Measurements from ENCODE around the gene CXorf58. TPM values are rescaled to one million over a fixed set of nuclear protein-coding genes. Genes with fewer than 3 reads are reported as not detected.
"Not testable (repeated sequence)": the region's sequence is repeated elsewhere in the genome, so short reads cannot be mapped to it uniquely, and the experiment has no call there.

Gene CXorf58
- total and polyA plus RNA-seq, 2 donors (not counting 1 experiment from before 2014, with no cell fraction given): not detected

DNA sequence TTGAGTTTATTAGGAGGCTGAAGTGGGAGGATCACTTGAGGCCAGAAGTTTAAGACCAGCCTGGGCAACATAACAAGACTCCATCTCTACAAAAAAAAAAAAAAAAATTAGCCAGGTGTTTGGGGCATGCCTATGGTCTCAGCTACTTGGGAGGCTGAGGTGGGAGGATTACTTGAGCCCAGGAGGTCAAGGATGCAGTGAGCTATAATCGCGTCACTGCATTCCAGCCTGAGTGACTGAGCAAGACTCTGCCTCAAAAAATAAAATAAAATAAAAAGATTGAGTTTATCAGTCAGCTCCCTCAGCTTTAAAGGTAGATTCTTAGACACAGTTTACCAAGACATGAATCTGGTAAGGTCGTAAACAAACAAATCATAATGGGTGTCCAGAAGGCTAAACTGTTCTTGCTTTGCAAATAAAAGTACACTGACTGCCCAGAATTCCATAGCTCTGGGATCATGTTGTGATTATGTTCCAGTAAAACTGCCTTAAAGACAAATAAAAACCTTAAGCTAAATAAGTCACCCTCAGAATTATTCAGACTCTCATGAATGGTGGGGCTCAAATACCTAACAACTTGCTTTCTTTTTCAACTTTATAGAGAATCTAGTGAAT, 18.8 kb upstream of the CXorf58 start:
- H3K9ac ChIP-seq (ENCODE audit: insufficient read depth, low read length): no peak overlapping the region
- H3K4me3 ChIP-seq (replicated peaks in 1 of 4; ENCODE audit: control extremely low read depth in 1 of 4, insufficient read depth in 1 of 4, low read depth in 3 of 4, low read length in 4 of 4): no peak overlapping the region
- H3K27me3 ChIP-seq (ENCODE audit: control insufficient read depth, insufficient read depth, low read length): no peaks in the 10 kb centered on the region
- peak in 1 of 2 donors; percentile 46 for DNase-seq (ENCODE audit: low read depth in 2 of 2)
- H3K79me2 ChIP-seq (ENCODE audit: control insufficient read depth, insufficient read depth, low read length): no peaks in the 10 kb centered on the region
- no peaks in the 10 kb centered on the region for H4K20me1 ChIP-seq (ENCODE audit: control insufficient read depth, extremely low read depth, insufficient read depth, low read length)
- H3K4me2 ChIP-seq (ENCODE audit: extremely low read depth, insufficient read depth, low read length): no peak overlapping the region
- no peak overlapping the region for H3K27ac ChIP-seq (ENCODE audit: insufficient read depth, low read length)
- no peaks in the 10 kb centered on the region for H3K36me3 ChIP-seq (ENCODE audit: control insufficient read depth, insufficient read depth, low read length)
- H2AFZ ChIP-seq (ENCODE audit: low read length): no peak overlapping the region
- no peaks in the 10 kb centered on the region for H3K9me3 ChIP-seq (ENCODE audit: control insufficient read depth, insufficient read depth, low read depth, low read length)
- H3K4me1 ChIP-seq (ENCODE audit: control insufficient read depth, extremely low read depth, insufficient read depth, low read length): no peaks in the 10 kb centered on the region
- no peak for TF ChIP-seq EZH2 (IDR thresholded peaks at IDR 0.05; ENCODE audit: low read length, missing control alignments)
- TF ChIP-seq, protein P1, sequence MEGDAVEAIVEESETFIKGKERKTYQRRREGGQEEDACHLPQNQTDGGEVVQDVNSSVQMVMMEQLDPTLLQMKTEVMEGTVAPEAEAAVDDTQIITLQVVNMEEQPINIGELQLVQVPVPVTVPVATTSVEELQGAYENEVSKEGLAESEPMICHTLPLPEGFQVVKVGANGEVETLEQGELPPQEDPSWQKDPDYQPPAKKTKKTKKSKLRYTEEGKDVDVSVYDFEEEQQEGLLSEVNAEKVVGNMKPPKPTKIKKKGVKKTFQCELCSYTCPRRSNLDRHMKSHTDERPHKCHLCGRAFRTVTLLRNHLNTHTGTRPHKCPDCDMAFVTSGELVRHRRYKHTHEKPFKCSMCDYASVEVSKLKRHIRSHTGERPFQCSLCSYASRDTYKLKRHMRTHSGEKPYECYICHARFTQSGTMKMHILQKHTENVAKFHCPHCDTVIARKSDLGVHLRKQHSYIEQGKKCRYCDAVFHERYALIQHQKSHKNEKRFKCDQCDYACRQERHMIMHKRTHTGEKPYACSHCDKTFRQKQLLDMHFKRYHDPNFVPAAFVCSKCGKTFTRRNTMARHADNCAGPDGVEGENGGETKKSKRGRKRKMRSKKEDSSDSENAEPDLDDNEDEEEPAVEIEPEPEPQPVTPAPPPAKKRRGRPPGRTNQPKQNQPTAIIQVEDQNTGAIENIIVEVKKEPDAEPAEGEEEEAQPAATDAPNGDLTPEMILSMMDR (conservative IDR thresholded peaks at IDR 0.05 in 1 of 2, IDR thresholded peaks at IDR 0.05 in 1 of 2; ENCODE audit: low read depth in 1 of 2, low read length in 2 of 2): no peak

DNA sequence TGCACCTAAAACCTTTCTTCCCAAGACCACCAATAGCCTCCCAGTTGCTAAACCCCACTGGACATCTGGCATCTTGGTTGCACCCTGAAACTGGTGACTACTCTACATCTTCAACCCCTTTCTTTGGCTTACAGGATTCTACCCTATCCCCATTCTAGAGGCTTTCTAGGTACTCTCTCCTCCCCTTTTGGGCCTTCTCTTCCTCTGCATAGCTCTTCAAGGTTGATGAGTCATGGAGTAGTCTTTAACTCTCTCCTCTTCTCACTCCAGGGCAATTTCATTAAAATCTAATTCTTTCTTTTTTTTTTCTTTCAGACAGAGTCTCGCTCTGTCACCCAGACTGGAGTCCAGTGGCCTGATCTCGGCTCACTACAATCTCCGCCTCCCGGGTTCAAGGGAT, 16.9 kb upstream of the CXorf58 start:
- H3K4me1 ChIP-seq (ENCODE audit: control insufficient read depth, extremely low read depth, insufficient read depth, low read length): no peaks in the 10 kb centered on the region
- no peak overlapping the region for H3K4me2 ChIP-seq (ENCODE audit: extremely low read depth, insufficient read depth, low read length)
- H3K9ac ChIP-seq (ENCODE audit: insufficient read depth, low read length): no peak overlapping the region
- no peaks in the 10 kb centered on the region for H3K79me2 ChIP-seq (ENCODE audit: control insufficient read depth, insufficient read depth, low read length)
- H3K27ac ChIP-seq (ENCODE audit: insufficient read depth, low read length): no peak overlapping the region
- H3K4me3 ChIP-seq (replicated peaks in 1 of 4; ENCODE audit: control extremely low read depth in 1 of 4, insufficient read depth in 1 of 4, low read depth in 3 of 4, low read length in 4 of 4): no peak overlapping the region
- no peaks in the 10 kb centered on the region for H4K20me1 ChIP-seq (ENCODE audit: control insufficient read depth, extremely low read depth, insufficient read depth, low read length)
- H2AFZ ChIP-seq (ENCODE audit: low read length): no peak overlapping the region
- TF ChIP-seq, protein P1 (conservative IDR thresholded peaks at IDR 0.05 in 1 of 2, IDR thresholded peaks at IDR 0.05 in 1 of 2; ENCODE audit: low read depth in 1 of 2, low read length in 2 of 2): no peak
- no peak for TF ChIP-seq EZH2 (IDR thresholded peaks at IDR 0.05; ENCODE audit: low read length, missing control alignments)
- H3K27me3 ChIP-seq (ENCODE audit: control insufficient read depth, insufficient read depth, low read length): no peaks in the 10 kb centered on the region
- no peaks in the 10 kb centered on the region for H3K36me3 ChIP-seq (ENCODE audit: control insufficient read depth, insufficient read depth, low read length)
- no peak for DNase-seq (ENCODE audit: low read depth in 2 of 2)
- H3K9me3 ChIP-seq (ENCODE audit: control insufficient read depth, insufficient read depth, low read depth, low read length): no peaks in the 10 kb centered on the region

DNA sequence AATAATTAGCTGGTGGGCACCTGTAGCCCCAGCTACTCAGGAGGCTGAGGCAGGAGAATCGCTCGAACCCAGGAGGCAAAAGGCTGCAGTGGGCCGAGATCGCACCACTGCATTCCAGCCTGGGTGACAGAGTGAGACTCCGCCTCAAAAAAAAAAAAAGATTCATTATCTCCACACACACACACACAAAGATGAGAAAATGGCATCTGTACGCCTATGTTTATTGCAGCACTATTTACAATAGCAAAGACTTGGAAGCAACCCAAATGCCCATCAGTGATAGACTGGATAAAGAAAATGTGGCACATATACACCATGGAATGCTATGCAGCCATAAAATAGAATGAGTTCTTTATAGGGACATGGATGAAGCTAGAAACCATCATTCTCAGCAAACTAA, 12.8 kb upstream of the CXorf58 start:
- H3K9me3 ChIP-seq (ENCODE audit: control insufficient read depth, insufficient read depth, low read depth, low read length); H3K27me3 ChIP-seq (ENCODE audit: control insufficient read depth, insufficient read depth, low read length); H3K36me3 ChIP-seq (ENCODE audit: control insufficient read depth, insufficient read depth, low read length); H4K20me1 ChIP-seq (ENCODE audit: control insufficient read depth, extremely low read depth, insufficient read depth, low read length); H3K9ac ChIP-seq (ENCODE audit: insufficient read depth, low read length); H3K4me3 ChIP-seq (replicated peaks in 1 of 4; ENCODE audit: control extremely low read depth in 1 of 4, insufficient read depth in 1 of 4, low read depth in 3 of 4, low read length in 4 of 4); H3K27ac ChIP-seq (ENCODE audit: insufficient read depth, low read length); H2AFZ ChIP-seq (ENCODE audit: low read length); H3K4me1 ChIP-seq (ENCODE audit: control insufficient read depth, extremely low read depth, insufficient read depth, low read length); DNase-seq (ENCODE audit: low read depth in 2 of 2); H3K79me2 ChIP-seq (ENCODE audit: control insufficient read depth, insufficient read depth, low read length); H3K4me2 ChIP-seq (ENCODE audit: extremely low read depth, insufficient read depth, low read length): not testable (repeated sequence)

DNA sequence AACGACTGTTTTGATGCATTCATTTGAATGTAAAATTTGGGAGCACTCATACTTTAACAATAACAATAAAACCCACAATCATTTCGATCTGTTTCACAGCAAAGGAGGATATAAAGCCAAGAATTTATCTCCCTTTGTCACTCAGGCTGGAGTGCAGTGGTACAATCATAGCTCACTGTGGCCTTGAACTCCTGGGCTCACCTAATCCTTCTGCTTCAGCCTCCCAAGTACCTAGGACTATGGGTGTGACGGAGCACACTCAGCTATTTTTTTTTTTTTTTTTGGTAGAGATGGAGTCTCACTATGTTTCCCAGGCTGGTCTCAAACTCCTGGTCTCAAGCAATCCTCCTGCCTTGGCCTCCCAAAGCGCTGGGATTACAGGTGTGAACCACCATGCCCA, 11.3 kb upstream of the CXorf58 start:
- H3K36me3 ChIP-seq (ENCODE audit: control insufficient read depth, insufficient read depth, low read length); H2AFZ ChIP-seq (ENCODE audit: low read length); H3K4me2 ChIP-seq (ENCODE audit: extremely low read depth, insufficient read depth, low read length); H3K9me3 ChIP-seq (ENCODE audit: control insufficient read depth, insufficient read depth, low read depth, low read length); H3K79me2 ChIP-seq (ENCODE audit: control insufficient read depth, insufficient read depth, low read length); H3K27me3 ChIP-seq (ENCODE audit: control insufficient read depth, insufficient read depth, low read length); H3K27ac ChIP-seq (ENCODE audit: insufficient read depth, low read length); DNase-seq (ENCODE audit: low read depth in 2 of 2); H3K4me3 ChIP-seq (replicated peaks in 1 of 4; ENCODE audit: control extremely low read depth in 1 of 4, insufficient read depth in 1 of 4, low read depth in 3 of 4, low read length in 4 of 4); H4K20me1 ChIP-seq (ENCODE audit: control insufficient read depth, extremely low read depth, insufficient read depth, low read length); H3K4me1 ChIP-seq (ENCODE audit: control insufficient read depth, extremely low read depth, insufficient read depth, low read length); H3K9ac ChIP-seq (ENCODE audit: insufficient read depth, low read length): not testable (repeated sequence)

All from fibroblast of lung (primary cell).